CD4-positive, alpha-beta T cell treated with Interleukin-2 at 100 ng/mL for 4 hours (primary cell): ENCODE data around the gene MALT1.
A peak's percentile ranks its signal among the peaks of the same experiment; 100 is the strongest.
"Not testable (repeated sequence)": the region's sequence is repeated elsewhere in the genome, so short reads cannot be mapped to it uniquely, and the experiment has no call there.

Source experiments
- DNase-seq: peaks from one replicate; pipeline ENCODE4 v3.0.0-alpha.2; 2020; ENCODE audit warnings: low spot score

Gene MALT1

GRCh38 chr18:58738322-58738721, 67.1 kb downstream of the MALT1 start:
- DNase-seq, result no peak

DNA sequence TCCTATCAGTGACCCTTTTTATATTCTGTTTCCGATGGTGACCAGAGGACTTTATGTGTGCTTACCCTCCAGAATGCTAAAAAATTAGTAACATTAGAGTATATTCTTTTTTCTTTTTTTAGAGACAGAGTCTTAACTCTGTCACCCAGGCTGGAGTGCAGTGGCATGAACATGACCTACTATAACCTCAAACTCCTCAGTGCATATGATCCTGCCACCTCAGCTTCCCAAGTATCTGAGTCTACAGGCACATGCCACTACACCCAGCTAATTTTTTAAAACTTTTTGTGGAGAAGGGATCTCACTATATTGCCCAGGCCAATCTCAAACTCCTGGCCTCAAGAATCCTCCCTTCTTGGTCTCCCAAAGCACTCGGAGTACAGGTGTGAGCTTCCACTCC, 74.6 kb downstream of the MALT1 start:
- no peak for DNase-seq

- no peak for DNase-seq
Measured at GRCh38 chr18:58748899-58749595, 77.8 kb downstream of the MALT1 start.

DNA sequence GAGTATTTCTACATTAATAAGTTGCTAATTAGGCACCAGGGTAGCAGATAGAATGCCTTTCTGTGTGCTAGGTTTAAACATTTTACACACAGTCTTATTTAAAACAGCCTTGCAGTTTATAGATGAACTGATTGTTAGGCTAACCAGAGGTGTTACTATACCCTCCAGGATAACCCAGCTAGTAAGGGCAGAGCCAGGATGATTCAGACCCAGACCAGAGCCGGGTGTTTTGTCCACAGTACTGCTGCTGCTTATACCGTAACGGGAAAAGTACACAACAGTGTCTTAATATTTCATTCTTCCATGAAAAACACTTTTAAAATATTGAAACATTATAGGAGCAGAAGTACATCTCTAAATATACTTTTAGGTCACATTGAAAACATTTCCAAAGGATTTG, 82.7 kb downstream of the MALT1 start:
- DNase-seq, result no peak

GRCh38 chr18:58754544-58755068, 83.3 kb downstream of the MALT1 start:
- DNase-seq, result no peak

DNA sequence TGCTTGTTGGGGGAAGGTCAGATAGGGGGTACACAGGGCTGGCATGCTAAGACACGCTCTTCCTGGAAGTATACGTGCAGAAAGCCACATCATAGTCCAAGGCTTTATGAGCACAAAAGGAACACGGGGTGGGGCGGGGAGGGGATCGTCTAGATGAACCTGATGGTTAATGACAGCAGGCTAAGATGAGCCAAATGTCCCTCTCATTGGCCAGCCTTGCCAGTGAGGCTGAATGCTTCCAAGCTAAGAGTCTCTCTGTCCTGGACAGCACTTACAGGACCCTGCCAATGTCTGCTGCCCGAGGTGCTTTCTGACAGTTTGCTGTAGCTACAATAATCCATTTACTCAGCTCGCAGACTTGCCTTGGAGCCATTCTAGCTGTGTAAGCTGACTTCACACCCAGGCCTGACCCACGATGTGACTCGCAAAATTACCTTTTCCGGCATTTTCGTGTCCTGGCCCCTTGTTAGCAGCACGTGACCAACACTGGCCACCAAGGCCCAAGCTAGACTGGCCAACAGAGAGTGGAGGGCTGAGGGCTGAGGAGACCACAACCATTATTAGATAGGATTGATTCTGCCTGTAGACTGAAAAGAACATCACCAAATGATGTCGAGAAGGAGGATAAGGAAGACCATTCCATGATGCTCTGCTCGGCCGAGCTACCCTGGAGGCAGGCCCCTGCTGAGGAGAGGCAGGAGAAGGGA, 84.2 kb downstream of the MALT1 start:
- DNase-seq, result no peak

DNA sequence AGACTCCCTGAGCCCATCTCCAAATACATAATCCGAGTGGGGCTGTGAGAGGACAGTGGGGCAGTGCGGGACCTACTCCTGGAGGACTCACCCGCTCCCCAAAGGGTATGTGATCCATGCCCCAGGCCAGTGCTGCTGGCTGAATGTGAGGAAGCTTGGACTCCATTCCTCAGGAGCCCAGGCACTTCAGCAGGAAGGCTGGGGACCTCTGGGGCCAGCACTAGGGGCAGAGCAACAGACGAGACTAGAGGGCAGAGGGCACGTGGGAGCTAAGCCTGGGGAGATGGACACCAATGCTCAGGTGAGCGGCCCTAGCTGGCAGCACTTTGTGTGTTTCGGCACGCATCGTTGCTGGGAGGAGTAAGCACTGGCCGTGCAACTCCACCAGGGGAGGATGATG, 84.9 kb downstream of the MALT1 start:
- no peak for DNase-seq

DNA sequence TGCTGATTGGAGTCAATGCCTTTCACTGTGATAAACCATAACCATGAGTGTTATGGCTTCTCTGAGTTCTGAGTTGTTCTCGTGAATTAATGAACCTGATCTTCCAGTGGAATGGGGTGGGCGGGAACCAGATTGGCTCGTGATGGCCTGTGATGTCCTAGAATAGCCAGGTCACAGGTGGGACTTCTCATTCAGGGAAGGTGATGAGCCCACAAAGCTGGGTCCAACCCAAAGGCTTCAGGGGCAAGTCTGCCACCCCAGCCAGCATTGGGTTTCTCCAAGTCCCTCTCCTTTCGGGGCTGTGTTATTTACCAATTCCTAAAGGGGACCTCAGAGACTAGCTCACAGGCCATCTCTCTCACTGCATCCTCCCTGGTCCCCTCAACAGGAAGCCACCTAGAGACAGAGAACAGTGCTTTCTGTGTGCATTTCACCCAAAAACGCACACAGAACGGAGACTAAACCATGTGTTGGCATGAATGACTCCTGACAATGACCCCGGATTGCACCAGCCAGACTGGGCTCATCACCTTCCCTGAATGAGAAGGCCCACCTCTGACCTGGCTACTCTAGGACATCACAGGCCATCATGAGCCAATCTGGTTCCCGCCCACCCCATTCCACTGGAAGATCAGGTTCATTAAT, 85.5 kb downstream of the MALT1 start:
- DNase-seq, result no peak

DNA sequence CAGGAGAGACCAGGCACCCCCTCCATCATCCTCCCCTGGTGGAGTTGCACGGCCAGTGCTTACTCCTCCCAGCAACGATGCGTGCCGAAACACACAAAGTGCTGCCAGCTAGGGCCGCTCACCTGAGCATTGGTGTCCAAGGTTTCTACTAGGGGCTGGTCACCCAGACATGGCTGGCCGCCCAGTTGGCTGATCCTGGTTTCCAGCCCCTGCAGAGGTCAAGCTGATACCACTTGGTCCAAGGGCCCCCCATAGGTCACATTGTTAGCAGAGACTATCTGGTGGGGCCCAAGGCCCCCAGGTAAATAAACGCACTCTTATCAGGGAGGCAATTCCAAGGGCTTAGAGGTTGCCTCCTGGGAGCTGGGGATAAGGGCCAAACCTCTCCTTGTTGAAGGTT, 86.1 kb downstream of the MALT1 start:
- DNase-seq, result not testable (repeated sequence)

GRCh38 chr18:58758046-58758445, 86.8 kb downstream of the MALT1 start:
- no peak for DNase-seq

- no peak for DNase-seq
Measured at GRCh38 chr18:58758606-58759005, 87.3 kb downstream of the MALT1 start.

- no peak for DNase-seq
Measured at GRCh38 chr18:58761241-58761969, 90.1 kb downstream of the MALT1 start.

- DNase-seq, result no peak
Measured at GRCh38 chr18:58761970-58762780, 90.9 kb downstream of the MALT1 start.

DNA sequence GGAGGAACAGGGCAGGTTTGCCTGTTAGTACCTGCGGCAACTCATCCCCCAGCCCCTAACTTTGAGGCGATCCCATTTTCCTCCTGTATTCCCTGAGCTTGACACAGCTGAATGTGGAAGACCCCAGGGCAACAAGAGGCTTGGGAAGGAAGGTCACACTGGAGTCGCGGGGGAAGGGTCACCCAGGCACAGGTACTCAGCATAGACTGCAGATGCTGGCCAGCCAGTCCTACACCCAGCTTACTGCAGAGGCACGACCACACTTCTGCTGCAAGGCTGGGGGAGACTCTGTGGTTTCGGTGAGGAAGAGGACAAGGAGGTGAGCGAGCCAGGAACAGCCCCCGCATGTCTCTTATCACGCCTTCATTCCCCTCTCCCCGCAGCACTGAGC, 91.5 kb downstream of the MALT1 start:
- DNase-seq, result no peak

DNA sequence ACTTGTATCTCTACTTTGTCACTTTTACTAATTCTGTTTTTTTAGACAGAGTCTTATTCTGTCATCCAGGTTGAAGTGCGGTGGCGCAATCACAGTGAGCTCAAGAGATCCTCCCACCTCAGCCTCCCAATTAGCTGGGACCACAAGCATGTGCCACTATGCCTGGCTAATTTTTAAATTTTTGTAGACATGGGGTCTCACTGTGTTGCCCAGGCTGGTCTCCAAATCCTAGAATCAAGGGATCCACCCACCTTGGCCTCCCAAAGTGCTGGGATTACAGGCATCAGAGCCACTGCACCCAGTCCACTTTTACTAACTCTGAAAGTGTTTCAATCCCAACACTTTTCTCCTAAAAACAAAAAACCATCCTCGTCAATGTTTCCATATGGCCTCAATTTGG, 94.9 kb downstream of the MALT1 start:
- no peak for DNase-seq

GRCh38 chr18:58766946-58767345, 95.7 kb downstream of the MALT1 start:
- DNase-seq, result no peak

DNA sequence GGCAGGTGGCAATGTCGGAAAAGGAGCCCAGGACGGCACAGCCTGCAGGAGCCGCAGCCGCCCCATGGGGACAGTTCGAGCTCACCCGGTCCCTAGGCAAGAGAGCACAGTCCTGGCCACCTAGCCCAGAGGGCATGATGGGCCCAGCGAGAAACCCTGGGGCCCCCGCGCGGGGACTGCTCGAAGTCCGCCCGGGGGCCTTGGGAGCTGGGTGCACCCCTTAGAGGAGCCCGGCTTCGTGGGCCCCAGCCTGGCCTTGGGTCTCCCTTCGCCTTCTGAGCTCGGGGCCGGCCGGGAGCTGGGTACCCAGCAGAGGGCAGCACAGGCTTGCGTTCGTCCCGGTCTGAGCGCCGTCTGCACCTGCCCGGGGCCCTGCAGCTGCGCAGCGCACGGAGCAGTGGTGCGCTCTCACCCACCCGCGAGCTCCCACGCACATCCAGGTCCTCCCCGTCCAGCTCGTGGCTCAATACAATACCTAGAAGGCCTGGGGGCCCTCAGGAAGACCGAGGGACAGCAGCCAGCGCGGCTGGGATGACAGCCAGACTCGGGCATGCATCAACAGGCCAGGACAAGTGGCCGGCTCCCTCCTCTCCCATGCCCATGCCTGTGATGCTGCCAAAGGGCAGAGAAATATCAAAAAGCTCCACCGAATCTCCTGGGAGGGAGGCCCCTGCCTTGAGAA, 97.2 kb downstream of the MALT1 start:
- peak; percentile 62 for DNase-seq

GRCh38 chr18:58769321-58769720, 98.1 kb downstream of the MALT1 start:
- no peak for DNase-seq

- DNase-seq, result no peak
Measured at GRCh38 chr18:58770601-58771000, 99.3 kb downstream of the MALT1 start.

GRCh38 chr18:58772161-58772560, 100.9 kb downstream of the MALT1 start:
- no peak for DNase-seq

GRCh38 chr18:58776084-58776483, 104.8 kb downstream of the MALT1 start:
- no peak for DNase-seq
